ENCODE data around the gene RFC5. TPM values are rescaled to one million over a fixed set of nuclear protein-coding genes. Genes with fewer than 3 reads are reported as not detected.

The RFC5 gene
- total and polyA plus RNA-seq, 2 of the 13 experiments (the other 11 are each of a cell fraction or from before 2014, with no cell fraction given), result 16.8 to 51.4 TPM

- no peaks in the 10 kb centered on the region for H3K9me3 ChIP-seq (ENCODE audit: low read length)
- H3K27ac ChIP-seq (ENCODE audit: extremely low read length, insufficient read depth, low read length), result no peak overlapping the region
- FAIRE-seq (no peak), ATAC-seq (no peak), DNase-seq (ENCODE audit: low spot score) (no peak)
- no peak overlapping the region for H3K4me2 ChIP-seq (ENCODE audit: low read depth, low read length)
- H2AFZ ChIP-seq (ENCODE audit: low read length), result no peak overlapping the region
- no TSS peak for BruUV-seq (replicated peaks)
- in situ Hi-C loops (cut with HindIII; ENCODE audit: extremely low pct_ligation_motif_present, low pct_unique_long_range_greater_than_20kb), result no loop called here
- CTCF ChIA-PET (ENCODE audit: low intra/inter-chr PET ratio, low total read pairs), result no interaction called here
- H3K79me2 ChIP-seq (ENCODE audit: insufficient read depth, low read length), result no peaks in the 10 kb centered on the region
- H4K20me1 ChIP-seq (ENCODE audit: insufficient read depth, low read length), result no peaks in the 10 kb centered on the region
- intact Hi-C loops (cut with micrococcal nuclease; ENCODE audit: unreplicated experiment), result no loop called here
- peaks cover 18 to 62% of the 10 kb centered on the region in 2 experiments for H3K36me3 ChIP-seq (replicated peaks in 1 of 2; ENCODE audit: control insufficient read depth in 1 of 2, insufficient read depth in 2 of 2, low read length in 2 of 2)
- peaks cover 5% of the 10 kb centered on the region for H3K4me1 ChIP-seq (ENCODE audit: insufficient read depth, low read length)
- POLR2A ChIA-PET, result no interaction called here
- WGBS (ENCODE audit: low lambda C conversion rate), result 94% methylated on average over 9 of the region's 9 CpGs
- TF ChIP-seq TEAD2 (CRISPR knock-in tag; IDR thresholded peaks at IDR 0.05) (no peak), ZBTB46 (CRISPR knock-in tag; IDR thresholded peaks at IDR 0.05; ENCODE audit: borderline replicate concordance) (no peak), TBL1XR1 (IDR thresholded peaks at IDR 0.05; ENCODE audit: borderline replicate concordance, low read length, partially characterized antibody) (no peak), ZNF570 (CRISPR knock-in tag; IDR thresholded peaks at IDR 0.05; ENCODE audit: borderline replicate concordance) (no peak), TCF7 (IDR thresholded peaks at IDR 0.05; ENCODE audit: low read depth) (no peak), ZNF12 (CRISPR knock-in tag; IDR thresholded peaks at IDR 0.05) (no peak), ZNF414 (CRISPR knock-in tag; IDR thresholded peaks at IDR 0.05) (no peak), SP1 (IDR thresholded peaks at IDR 0.05) (no peak), SP1 (CRISPR knock-in tag; IDR thresholded peaks at IDR 0.05) (no peak), E2F2 (CRISPR knock-in tag; IDR thresholded peaks at IDR 0.05; ENCODE audit: borderline replicate concordance) (no peak), SIX1 (CRISPR knock-in tag; IDR thresholded peaks at IDR 0.05; ENCODE audit: borderline replicate concordance) (no peak), ZNF816 (CRISPR knock-in tag; IDR thresholded peaks at IDR 0.05; ENCODE audit: borderline replicate concordance) (no peak), ZNF281 (CRISPR knock-in tag; IDR thresholded peaks at IDR 0.05; ENCODE audit: borderline replicate concordance) (no peak), GABPB1 (CRISPR knock-in tag; IDR thresholded peaks at IDR 0.05) (no peak), ZNF503 (CRISPR knock-in tag; IDR thresholded peaks at IDR 0.05) (no peak)
- H3K9ac ChIP-seq (ENCODE audit: insufficient read depth, low read depth, low read length), result no peak overlapping the region
- H3K27me3 ChIP-seq (ENCODE audit: control insufficient read depth in 1 of 2, insufficient read depth in 2 of 2, low read length in 2 of 2), result no peaks in the 10 kb centered on the region
- H3K4me3 ChIP-seq (replicated peaks in 1 of 3; ENCODE audit: insufficient read depth in 1 of 3, low read depth in 2 of 3, low read length in 3 of 3), result no peak overlapping the region
Measured at GRCh38 chr12:118023301-118023860, 6.9 kb downstream of the RFC5 start.
